MV-4-11 (cell line): ENCODE measurements around the gene PGA5.
"Not testable (repeated sequence)": the region's sequence is repeated elsewhere in the genome, so short reads cannot be mapped to it uniquely, and the experiment has no call there.

Source experiments
- DNase-seq: peaks from one replicate; lab custom pipeline; 2025; lab: John Stamatoyannopoulos, UW

Gene PGA5

DNA sequence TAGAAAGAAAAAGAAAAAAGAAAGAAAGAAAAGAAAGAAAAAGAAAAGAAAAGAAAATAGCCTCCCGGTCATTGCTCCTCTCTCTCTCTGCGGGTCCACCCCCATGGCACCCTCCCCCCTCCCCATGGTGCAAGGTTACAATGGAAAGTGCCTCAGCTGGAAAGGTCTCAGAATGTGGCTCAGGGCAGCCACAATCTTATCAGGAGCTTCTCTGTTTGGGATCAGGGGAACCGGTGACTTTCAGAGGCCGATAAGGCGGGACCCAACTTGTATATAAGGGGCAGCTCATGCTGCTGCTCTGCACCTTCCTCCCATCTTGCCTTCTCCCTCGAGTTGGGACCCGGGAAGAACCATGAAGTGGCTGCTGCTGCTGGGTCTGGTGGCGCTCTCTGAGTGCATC is at the start of gene PGA5:
PGA5 (plus strand) TSS at position 301 of the 400 bp plus-strand sequence; CDS start at position 353, 52 bp downstream.
- DNase-seq, result not testable (repeated sequence)

DNA sequence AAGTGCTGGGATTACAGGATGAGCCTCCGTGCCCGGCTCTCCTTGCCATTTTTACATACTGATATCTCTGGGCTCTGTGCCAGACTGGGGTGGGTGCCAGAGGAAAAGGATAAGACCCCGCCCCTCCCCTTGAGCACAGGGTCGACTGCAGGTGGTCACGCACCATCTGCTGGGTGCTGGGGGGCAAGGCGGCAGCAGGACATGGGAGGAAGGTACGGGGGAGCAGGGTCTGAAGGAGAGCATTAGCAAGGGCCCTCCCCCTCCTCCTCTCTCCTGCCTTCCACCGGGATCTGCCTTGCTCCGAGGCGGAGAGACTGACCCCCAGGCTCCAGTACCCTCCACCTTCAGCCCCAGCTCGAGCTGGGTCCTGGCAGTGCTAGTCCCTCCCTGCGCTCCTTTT is 47.4 kb upstream of the PGA5 start:
- DNase-seq, result no peak

DNA sequence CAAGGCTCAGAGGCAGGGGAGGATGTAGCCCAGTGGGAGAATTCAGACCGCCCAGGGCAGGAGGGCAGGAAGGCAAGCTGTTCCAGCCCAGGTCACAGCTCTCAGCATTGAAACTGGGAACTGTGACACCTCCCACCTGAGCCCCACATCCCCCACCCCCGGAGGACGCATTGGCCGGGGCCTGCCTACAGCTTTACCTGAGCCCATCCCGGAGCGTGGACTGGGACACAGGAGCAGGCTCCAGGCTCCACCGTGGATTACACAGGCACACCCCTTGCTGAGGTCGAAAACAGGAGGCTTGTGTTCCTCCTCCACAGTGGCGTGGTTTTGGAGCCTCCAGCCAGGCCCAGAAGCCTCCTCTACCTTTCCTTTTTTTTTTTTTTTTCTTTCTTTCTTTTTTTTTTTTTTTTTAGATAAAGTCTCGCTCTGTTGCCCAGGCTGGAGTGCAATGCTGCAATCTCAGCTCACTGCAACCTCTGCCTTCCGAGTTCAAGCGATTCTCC is 46.8 kb upstream of the PGA5 start:
- no peak for DNase-seq

DNA sequence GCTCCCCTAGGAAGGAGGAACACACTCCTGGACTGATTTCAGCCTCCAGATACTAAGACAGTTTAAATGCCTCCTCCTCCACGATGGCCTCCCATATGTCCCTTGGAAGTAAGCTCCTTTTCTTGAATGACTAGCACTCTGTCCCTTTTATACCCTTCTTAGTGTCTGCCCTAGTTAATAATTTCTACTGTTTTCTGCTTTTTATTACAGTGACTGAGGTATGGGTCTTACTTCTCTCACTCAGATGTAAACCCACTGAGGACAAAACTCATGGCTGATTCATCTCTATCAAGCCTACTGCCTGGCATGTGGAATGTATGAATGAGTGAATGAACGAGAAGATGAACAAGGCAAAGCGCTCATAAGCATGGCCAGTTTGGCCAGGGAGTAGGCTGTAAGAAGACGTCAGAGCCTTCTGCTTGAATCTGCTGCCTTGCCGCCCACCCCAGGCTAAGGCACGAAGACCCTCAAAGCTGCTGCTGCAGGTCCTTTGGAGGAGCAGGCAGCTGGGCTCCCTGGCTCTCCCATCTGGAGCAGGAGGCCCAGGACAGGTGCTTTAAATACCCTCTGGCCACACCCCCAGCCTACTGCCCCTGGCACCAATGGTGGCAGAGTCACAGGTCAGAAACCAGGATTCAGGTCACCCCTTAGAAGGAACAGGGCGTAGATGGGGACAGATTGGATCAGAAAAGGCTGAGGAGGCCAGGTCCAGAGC is 45.8 kb upstream of the PGA5 start:
- DNase-seq, result no peak

DNA sequence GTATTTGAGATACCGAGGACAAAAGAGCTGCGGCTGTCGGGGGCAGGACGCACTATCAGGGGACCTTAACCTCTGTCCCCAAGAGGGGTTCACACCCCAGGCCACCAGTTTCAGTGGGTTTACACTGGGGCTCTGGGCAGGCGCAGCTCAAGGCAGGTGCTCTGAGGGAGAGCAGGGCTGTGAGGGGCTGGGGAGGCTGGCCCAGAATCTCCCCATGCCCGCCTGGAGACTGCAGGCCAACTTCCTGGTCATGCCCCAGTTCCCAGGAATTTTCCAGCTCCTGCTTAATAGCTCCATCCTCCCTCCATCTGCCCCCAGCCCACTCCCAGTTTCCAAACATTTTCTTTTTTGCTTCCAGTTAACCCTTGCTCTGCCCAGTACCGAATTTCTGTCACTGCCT is 45.3 kb upstream of the PGA5 start:
- no peak for DNase-seq

DNA sequence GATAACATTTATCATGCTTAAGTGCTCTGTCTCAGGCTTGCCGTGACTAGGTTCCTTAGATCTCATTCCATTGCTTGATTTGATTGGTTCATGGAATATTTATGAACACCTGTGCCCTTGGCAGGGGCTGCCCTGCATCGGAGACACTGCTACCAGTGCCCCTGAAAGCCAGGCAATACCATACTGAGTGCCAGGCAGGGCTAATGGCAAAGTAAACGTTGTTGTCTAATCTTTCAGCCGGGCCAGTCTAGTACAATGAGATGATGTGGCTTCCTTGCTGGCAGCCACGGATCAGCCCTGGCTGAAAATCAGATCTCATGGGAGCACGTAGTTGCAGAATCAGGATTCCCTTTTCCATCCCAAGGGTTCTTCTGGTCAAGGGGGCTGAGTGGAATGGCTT is 42.6 kb upstream of the PGA5 start:
- DNase-seq, result no peak

DNA sequence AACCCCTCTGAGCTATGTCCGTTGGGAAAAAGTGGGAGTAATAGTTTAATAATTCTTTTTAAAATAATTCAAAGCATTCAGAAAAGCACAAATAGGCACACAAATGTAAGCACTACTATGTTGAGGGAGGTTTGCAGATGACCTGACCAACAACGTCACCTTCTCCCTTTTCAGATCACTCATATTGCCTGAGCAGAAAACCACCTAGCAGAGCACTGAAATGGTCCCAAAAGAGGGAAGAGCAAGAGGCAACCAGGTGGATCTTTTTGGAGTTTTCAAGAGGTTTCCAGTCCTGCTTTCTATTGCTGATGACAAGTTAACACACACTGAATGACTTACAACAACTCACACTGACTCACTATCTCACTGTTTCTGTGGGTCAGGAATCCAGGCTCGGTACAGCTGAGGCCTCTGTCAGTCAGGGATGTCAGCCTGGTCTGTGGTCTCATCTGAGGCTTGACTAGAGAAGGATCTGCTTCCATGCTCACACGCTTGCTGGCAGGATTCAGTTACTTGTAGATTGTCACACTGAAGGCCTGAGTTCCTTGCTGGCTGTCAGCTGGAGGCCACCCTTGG is 41.9 kb upstream of the PGA5 start:
- DNase-seq, result no peak

DNA sequence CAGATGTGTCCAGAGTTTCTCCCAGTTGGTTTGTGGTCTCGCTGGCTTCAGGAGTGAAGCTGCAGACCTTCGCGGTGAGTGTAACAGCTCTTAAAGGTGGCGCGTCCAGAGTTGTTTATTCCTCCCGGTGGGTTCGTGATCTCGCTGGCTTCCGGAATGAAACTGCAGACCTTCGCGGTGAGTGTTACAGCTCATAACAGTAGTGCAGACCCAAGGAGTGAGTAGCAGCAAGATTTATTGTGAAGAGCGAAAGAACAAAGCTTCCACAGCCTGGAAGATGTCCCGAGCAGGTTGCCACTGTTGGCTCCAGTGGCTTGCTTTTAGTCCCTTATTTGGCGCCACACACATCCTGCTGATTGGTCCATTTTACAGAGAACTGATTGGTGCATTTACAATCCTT is 39.5 kb upstream of the PGA5 start:
- no peak for DNase-seq

DNA sequence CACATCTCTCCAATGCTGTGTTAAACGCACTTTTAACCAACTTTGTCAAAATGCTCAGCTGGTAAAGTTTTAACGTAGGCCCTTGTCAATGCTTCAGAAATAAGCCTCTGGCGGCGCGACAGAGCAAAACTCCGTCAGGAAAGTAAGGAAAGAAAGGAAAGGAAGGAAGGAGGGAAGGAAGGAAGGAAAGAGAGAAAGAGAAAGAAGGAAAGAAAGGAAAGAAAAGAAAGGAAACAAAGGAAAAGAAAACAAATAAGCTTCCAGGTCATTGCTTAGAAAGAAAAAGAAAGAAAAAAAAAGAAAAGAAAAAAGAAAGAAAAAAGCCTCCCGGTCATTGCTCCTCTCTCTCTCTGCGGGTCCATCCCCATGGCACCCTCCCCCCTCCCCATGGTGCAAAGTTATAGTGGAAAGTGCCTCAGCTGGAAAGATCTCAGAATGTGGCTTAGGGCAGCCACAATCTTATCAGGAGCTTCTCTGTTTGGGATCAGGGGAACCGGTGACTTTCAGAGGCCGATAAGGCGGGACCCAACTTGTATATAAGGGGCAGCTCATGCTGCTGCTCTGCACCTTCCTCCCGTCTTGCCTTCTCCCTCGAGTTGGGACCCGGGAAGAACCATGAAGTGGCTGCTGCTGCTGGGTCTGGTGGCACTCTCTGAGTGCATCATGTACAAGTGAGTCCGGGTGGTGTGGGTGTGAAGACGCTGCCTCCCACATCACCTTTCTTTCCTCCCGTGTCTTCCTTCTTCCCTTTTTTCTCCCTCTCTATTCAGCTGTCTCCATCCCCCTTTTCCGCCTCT is 37.8 kb upstream of the PGA5 start, which contains the start of gene PGA3:
PGA3 (plus strand) TSS at position 566 of the 797 bp plus-strand sequence; CDS start at position 616, 50 bp downstream.
- DNase-seq, result not testable (repeated sequence)

DNA sequence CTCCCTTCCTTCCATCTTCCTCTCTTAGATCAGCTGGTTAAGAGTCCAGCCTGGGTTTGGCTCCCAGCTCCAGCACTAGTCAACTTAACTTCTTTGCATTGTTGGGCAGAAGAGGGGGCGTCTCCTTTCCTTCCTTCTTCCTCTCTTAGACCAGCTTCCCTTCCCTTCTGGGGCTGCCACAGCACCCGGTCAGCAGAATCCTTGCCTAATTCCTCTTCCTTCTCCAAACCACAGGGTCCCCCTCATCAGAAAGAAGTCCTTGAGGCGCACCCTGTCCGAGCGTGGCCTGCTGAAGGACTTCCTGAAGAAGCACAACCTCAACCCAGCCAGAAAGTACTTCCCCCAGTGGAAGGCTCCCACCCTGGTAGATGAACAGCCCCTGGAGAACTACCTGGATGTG is 37.1 kb upstream of the PGA5 start:
- DNase-seq, result not testable (repeated sequence)

DNA sequence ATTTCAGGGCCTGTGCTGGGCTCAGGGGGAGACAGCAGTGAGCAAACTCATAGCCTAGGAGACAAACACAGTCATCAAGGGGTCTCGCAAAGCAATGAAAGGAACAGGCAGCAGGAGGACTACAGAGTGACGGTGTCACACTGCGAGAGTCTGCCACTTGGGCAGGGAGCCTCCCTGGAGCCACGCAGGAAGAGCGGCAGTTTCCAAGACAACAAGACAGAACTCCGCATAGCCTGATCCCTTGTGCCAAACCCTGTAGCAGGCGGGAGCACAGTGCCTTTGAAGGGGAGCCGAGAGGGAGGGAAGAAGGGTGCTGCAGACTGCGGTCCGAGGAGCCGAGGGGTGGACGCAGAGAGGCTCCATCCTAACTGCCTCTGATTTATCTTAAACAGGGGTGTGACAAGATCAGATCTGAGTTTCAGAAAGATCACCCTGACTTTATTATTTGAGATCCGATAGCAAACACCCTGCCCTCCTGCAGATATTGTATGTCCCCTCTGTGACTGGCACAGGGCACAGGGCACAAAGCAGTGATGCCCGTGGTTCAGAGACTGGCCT is 36.4 kb upstream of the PGA5 start:
- not testable (repeated sequence) for DNase-seq

DNA sequence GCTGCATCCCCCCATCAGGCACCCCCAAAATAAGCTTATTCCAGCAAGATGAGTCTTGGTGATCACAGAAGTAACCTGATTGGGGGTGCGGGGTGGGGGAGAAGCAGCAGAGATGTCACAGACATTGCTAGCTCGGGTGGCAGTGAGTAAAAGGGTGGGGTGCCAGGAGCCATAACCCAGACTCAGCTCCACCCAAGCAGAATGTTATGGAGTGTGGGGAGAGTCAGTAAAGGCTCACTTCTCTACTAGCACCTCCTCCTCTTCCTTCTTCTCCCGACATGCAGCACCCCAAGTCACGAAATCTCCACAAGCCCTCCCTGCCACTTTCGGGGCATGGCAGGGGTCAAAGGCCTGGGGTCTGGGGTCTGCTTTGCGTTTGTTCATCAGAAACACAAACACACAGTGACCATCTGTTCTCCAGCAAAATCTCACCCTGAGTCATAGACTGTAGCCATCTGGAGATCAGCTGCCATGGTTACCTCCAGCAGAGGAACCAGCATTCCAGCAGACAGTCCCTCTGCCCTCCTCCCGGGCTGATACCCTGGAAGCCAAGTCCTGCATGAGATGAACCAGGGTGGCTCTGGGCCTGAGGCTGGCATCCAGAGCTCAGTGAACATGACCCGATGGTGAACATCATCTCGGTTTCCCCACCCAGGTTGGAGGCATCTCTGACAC is 33.2 kb upstream of the PGA5 start:
- DNase-seq, result not testable (repeated sequence)

DNA sequence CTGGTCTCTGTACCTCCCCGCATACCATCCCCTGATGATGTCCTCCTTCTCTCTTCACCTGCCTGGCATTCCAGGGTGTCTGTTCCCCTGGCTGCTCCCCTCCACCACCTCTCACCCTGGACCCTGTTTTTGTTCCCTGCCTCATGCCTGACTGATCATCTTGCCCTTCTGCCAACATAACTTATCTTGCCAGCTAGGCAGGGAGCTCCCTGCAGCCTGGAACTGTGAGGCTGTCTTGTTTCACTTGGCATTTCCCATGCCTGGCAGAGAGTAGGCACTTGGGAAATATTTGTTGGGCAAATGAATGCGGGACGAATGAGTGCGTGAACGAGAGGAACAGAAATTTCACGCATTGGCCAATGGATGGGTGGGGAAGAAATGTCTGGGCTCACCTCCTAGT is 30.3 kb upstream of the PGA5 start:
- not testable (repeated sequence) for DNase-seq

DNA sequence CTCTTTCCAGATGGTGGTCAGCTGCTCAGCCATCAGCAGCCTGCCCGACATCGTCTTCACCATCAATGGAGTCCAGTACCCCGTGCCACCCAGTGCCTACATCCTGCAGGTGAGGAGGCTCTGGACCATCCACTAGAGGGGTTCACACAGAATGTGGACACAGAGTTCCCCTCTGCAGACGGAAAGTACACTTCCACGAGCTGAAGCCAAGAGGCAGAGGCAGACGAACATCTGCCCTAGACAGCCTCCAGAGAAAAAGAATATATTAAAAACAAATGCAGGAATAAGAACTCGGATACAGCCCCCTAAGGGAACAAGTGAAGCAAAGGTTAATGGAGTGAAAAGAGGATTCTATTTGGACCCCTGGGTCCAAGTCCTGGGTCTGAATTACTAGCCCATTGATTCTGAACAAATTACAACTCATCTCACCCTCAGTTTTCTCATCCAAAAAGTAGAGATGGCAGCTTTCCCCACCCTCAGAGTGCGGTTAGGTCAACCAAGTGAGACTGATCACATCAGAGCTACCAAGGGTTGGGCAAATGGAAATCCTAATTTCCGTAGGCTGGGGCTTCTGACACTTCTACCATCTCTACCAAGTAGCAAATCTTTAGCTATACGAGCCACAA is 29.5 kb upstream of the PGA5 start:
- not testable (repeated sequence) for DNase-seq

DNA sequence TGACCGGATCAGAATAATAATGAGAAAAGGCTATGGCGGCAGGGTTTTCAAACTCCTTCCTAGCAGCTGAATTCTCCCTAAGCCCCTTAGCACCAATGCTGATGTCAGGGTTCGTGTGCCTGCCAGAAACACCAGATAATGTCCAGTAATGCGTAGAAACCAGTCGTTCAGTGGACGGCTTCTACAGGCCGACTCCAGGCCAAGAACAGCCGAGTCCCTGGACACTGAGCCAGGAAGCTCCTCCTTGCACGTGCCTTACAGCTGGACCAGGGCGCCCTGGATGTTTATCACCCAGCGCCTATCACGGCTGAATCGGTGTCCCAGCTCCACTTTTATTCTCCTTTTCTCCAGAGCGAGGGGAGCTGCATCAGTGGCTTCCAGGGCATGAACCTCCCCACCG is 28.8 kb upstream of the PGA5 start:
- not testable (repeated sequence) for DNase-seq

DNA sequence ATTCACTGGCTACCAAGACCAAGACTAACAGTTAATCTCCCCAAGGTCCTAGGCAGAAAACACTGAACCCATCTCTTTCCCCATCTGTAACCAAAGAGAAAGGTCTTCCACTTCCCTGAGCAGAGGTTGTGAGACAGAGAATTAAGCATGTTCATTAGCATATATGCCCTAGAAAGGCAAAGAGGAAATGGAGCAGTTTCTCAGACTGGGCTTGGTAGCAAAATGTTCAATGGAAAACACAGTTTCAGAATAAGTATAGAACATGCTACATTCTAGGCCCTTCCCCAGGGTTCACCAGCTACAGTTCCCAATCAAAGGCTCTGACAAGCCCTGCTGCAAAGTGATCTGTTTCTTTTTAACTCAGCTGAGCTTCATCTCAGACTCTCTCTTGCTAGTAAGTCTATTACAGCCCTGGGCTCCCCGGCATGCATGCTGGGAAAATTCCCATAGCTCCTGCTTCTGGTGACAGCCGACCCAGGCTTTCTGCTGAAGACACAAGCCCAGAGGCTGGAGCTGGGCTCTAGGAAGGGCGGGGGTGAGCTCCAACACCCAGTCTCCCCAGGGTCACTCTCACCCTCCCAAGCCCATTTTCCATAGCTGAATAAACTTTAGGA is 27.2 kb upstream of the PGA5 start:
- not testable (repeated sequence) for DNase-seq

DNA sequence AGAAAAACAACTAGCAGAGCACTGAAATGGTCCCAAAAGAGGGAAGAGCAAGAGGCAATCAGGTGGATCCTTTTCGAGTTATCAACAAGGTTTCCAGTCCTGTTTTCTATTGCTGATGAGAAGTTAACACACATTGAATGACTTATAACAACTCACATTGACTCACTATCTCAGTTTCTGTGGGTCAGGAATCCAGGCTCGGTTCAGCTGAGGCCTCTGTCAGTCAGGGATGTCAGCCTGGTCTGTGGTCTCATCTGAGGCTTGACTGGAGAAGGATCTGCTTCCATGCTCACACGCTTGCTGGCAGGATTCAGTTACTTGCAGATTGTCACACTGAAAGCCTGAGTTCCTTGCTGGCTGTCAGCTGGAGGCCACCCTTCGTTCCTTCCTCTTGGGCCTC is 22.7 kb upstream of the PGA5 start:
- not testable (repeated sequence) for DNase-seq

DNA sequence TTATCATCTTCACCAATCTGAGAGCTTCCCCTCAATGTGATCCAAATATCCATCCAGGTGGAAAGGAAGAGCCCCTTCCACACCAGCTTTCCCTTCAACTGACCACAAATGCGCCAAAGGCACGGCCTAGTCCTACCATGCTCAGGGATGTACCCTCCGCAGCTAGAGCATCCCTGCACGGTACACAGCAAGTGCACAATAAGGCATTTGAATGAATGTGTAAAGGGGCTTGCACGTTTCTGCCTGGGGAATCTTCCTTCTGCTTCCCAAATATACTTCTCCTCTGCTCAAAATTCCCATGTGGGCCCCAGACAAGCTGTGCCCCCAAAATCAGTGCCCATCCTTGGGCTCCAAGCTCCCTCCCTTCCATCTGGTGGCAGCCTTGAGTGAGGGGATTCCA is 22.0 kb upstream of the PGA5 start:
- DNase-seq, result not testable (repeated sequence)

DNA sequence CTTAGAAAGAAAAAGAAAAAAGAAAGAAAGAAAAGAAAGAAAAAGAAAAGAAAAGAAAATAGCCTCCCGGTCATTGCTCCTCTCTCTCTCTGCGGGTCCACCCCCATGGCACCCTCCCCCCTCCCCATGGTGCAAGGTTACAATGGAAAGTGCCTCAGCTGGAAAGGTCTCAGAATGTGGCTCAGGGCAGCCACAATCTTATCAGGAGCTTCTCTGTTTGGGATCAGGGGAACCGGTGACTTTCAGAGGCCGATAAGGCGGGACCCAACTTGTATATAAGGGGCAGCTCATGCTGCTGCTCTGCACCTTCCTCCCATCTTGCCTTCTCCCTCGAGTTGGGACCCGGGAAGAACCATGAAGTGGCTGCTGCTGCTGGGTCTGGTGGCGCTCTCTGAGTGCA is 18.9 kb upstream of the PGA5 start, which contains the start of gene PGA4:
PGA4 (plus strand) TSS at position 301 of the 400 bp plus-strand sequence; CDS start at position 355, 54 bp downstream.
- not testable (repeated sequence) for DNase-seq

DNA sequence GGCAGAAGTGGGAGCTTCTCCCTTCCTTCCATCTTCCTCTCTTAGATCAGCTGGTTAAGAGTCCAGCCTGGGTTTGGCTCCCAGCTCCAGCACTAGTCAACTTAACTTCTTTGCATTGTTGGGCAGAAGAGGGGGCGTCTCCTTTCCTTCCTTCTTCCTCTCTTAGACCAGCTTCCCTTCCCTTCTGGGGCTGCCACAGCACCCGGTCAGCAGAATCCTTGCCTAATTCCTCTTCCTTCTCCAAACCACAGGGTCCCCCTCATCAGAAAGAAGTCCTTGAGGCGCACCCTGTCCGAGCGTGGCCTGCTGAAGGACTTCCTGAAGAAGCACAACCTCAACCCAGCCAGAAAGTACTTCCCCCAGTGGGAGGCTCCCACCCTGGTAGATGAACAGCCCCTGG is 18.3 kb upstream of the PGA5 start:
- DNase-seq, result not testable (repeated sequence)
